Middle frontal gyrus (tissue), 1 donor: ENCODE data around the gene PCP4L1.

ENCODE experiments used
- DNase-seq: peaks from one replicate; pipeline ENCODE4 v3.0.0-alpha.2; 2015; ENCODE audit warnings: low spot score; ENCODE audit errors: extremely low spot score

Gene PCP4L1

DNA sequence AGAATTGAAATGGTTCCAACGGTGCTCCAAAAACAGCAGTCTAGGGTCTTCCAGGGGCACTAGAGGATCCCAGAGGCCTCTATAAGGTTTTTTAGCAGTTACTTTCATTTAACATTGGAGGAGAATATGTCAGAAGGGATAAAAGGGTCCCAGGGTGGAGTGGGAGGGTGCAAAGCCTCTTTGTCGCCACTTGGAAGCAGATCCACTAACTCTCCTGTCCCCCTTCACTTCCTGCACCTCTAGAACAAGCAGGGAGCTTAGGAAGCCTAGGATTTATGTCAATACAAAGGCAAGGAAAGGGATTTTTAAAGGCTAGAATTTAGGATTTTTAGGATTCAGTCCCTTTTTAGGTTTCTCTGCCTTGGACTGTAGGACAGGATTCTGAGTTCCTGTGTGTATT, 8.3 kb downstream of the PCP4L1 start:
- DNase-seq: no peak

DNA sequence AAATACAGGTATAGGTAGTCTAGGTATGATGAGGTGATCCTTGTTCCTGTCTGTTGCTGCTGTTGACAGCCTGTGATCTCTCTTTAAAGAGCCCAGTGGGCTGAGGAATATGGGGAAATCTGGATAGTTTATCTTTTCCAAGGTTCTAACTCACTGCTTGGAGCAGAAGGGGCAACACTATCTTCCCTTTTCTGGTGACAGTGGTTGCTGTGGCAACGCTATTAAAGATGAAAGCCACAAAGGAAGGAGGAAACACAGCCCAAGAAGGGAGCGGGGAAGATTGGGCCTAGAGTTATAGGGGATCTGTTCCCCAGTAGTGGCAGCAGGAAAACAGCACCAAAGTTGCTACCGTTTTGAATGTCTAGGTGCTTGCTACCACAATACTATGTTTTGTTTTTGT, 8.8 kb downstream of the PCP4L1 start:
- no peak for DNase-seq

- no peak for DNase-seq
Observed at GRCh38 chr1:161273402-161273801, 14.9 kb downstream of the PCP4L1 start.

DNA sequence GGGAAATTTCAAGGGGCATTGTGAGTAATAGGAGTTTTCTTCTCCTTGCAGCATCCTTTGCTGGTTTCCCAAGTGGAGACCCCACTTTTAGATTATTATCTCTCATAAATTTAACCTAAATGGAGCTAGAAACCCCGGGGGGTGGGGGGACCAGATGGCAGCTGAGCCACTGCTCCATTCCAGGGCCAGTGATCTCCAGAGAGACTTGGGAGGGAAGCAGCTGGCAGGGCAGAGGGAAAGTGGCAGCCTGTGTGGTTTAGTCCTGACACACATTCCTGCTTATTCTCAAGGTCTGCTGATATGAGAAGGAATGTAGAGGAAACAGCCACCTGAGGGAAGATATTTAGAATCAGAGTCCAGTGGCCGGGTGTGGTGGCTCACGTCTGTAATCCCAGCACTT, 16.3 kb downstream of the PCP4L1 start:
- DNase-seq: no peak

DNA sequence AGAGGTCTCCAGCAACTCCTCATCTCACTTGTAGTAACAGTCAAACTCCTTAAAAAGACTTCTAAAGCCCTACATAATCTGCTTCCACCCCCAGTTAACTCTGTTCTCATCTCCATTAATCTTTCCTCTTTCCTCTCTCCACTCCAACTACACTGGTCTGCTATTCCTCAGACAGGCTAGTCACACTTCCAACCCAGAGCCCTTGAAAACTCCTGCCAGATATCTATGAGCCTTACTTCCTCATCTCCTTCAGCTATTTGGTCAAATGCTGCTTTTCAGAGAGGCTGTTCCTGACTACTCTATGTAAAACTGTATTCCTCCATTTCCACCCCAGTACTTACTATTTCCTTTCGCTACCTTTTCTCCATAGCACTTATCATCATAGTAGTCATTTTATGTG, 24.4 kb downstream of the PCP4L1 start:
- no peak for DNase-seq

- no peak for DNase-seq
Observed at GRCh38 chr1:161285113-161285512, 26.6 kb downstream of the PCP4L1 start.

DNA sequence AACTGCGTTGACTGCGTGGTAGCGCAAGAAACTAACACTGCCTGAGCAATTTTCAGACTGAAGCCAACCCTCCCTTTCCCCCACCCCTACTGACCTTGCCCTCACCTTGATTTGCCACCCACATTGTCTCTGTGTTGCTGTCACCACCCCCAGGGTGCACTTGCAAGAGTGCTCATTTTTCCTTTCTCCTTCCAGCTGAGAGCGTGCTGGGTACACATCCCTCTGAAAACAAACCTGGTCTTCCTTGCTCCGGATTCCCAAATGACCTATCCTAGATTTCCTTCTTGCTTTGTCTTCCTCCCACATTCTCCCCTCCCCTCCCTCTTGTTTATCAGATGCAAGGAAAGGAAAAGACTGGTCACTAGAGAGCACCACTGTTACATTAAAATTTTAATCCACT, 27.0 kb downstream of the PCP4L1 start:
- no peak for DNase-seq

GRCh38 chr1:161287482-161288054, 29.0 kb downstream of the PCP4L1 start:
- DNase-seq: no peak

GRCh38 chr1:161290779-161291178, 32.2 kb downstream of the PCP4L1 start:
- no peak for DNase-seq

- no peak for DNase-seq
Observed at GRCh38 chr1:161297415-161297814, 38.9 kb downstream of the PCP4L1 start.

- DNase-seq: no peak
Observed at GRCh38 chr1:161298116-161298515, 39.6 kb downstream of the PCP4L1 start.

- no peak for DNase-seq
Observed at GRCh38 chr1:161299347-161299746, 40.8 kb downstream of the PCP4L1 start.

GRCh38 chr1:161300478-161300877, 41.9 kb downstream of the PCP4L1 start:
- DNase-seq: no peak

GRCh38 chr1:161304927-161305866, 46.7 kb downstream of the PCP4L1 start:
- no peak for DNase-seq

- peak; percentile 49 for DNase-seq
Observed at GRCh38 chr1:161305867-161306519, 47.4 kb downstream of the PCP4L1 start.

- no peak for DNase-seq
Observed at GRCh38 chr1:161307230-161307768, 48.8 kb downstream of the PCP4L1 start.

DNA sequence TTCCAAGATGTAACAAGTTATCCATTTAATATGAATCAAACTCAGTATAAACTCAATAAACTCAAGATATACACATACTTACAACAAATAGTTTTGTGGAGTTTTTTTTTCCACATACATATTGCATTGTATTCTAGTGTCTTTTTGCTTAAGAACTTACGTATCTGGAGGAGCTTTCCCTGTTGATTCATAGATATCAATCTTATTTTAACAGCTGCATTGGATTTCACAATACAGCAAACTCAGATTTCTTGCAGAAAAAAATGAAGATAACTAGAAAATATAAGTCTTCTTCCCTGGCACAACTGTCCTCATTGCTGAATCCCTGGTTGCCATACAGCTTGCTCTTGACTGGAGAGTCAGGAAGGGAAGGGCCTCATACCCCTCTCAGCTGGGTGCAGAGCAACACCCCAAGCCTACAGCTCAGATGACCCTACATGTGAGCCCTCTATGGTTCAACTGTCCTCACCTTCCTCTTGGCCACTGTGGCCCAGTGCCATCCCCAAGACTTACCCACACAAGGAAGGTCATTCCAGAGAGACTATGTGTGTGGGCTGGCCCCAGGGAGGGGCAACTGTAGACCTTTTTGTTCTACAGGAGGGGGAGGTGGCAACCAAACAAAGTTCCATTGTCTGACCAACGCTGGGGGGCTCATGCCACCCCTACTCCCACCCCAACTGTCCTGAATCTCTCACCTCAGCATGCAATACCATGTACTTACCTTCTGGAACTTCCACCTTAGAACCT, 49.5 kb downstream of the PCP4L1 start:
- DNase-seq: no peak

- DNase-seq: no peak
Observed at GRCh38 chr1:161309868-161310267, 51.3 kb downstream of the PCP4L1 start, which contains the start of gene MPZ. MPZ (minus strand) TSS chr1:161309968; CDS start chr1:161309905, 63 bp downstream.

DNA sequence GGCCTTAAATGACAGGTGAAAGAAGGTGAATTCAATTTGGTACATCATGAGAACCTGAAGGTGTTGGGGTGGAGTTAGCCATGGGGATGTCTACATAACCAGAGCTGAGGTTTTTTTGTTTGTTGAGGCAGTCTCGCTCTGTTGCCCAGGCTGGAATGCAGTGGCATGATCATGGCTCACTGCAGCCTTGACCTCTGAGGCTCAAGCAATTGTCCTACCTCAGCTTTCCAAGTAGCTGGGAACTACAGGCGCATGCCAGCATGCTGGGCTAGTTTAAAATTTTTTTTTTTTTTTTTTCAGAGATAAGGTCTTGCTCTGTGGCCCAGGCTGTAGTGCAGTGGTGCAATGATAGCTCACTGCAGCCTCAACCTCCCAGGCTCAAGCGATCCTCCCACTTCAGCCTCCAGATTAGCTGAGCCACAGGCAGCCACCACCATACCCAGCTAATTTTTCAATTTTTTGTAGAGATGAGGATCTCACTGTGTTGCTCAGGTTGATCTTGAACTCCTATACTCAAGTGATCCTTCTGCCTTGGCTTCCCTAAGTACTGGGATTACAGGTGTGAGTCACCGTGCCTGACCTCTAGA, 53.1 kb downstream of the PCP4L1 start:
- DNase-seq: no peak

- no peak for DNase-seq
Observed at GRCh38 chr1:161313554-161314200, 55.1 kb downstream of the PCP4L1 start.
